GM19193 (cell line): ENCODE results near the gene CRB1.

Experiments
- POLR2A ChIP-seq: IDR thresholded peaks from 4 replicates; pipeline ENCODE4 v1.6.1; 2011; ENCODE audit not compliant: insufficient read depth, insufficient read length; ENCODE audit errors: extremely low read depth

CRB1 gene

DNA sequence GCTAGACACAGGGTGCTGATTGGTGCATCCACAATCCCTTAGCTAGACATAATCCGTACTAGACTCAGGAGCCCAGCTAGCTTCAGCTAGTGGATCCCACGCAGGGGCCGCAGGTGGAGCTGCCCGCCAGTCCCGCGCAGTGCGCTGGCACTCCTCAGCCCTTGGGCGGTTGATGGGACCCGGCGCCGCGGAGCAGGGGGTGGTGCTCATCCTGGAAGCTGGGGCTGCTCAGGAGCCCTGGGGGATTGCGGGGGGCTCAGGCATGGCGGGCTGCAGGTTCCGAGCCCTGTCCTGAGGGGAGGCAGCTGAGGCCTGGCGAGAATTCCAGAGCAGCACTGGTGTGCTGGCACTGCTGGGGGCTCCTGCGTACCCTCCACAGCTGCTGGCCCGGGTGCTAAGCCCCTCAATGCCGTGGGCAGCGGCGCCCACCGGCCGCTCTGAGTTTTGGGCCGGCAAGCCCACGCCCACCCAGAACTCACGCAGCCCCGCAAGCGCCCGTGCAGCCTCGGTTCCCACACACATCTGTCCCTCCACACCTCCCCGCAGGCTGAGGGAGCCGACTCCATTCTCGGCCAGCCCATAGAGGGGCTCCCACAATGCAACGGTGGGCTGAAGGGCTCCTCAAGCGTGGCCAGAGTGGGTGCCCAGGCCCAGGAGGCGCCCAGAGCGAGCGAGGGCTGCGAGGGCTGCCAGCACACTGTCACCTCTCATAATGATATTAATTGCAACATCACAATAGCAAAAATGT lies 87.4 kb downstream of the CRB1 start:
- no peak for TF ChIP-seq POLR2A

DNA sequence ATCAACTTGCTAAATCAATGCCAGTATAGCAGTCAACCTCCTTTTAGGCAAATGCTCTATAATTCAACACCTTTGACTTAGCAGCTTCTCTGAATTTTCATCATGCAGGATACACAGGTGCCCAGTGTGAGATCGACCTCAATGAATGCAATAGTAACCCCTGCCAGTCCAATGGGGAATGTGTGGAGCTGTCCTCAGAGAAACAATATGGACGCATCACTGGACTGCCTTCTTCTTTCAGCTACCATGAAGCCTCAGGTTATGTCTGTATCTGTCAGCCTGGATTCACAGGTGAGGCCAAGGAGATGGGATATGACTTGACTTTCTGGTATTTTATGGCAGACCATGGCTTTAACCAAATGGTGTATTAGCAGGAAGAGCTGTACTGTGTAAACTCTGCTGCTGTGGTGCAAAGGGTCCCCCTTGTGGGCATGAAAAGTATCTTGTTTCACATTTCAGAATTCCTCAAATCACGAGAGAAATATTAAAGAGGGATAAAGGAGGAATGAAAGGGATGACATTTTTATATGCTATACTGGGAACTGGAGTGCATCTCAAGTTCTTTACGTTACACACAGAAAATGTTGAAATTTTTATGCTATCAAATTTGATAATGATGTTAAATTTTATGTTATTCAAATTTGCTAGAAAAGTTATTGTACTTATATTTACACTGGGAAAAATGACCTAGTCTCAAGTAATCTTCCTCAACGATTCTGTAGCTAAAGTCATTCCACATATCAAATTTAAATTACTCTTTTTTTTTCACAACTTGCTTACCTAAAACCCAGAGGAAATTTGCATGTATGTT lies 88.9 kb downstream of the CRB1 start:
- no peak for TF ChIP-seq POLR2A

DNA sequence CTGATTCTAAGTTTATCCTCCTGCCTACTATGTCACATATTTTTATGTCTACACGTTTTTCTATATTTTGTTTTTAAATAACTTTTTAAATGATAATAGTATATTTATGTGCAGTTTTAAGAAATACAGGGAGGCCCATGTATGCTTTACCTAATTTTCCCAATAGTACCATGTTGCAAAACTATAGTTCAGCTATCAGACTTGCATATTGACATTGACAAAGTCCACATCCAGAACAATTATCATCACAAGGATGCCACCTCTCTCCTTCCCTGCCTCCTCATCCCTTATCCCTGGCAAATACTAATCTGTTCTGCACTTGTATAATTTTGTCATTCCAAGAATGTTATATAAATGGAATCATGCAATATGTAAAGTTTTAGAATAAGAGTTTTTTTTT lies 90.9 kb downstream of the CRB1 start:
- no peak for TF ChIP-seq POLR2A

DNA sequence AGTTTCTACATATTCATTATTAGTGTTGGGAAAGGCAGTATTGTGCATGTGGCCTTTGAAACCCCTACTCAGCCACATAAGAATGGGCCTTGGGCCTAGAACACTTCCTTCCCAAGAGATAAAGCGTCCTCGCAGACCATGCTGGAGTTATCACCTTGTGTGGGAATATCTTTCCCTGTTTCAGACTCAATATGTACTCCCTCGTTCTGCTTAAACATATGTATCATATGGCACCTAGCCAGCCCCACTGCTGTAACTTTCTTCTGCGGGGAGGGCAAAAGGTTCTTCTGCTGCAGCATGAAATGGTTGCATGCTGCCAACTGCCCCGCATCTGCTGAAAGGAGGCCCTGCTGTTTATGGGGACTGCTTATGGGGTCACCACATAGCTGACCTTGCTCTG lies 92.0 kb downstream of the CRB1 start:
- no peak for TF ChIP-seq POLR2A

DNA sequence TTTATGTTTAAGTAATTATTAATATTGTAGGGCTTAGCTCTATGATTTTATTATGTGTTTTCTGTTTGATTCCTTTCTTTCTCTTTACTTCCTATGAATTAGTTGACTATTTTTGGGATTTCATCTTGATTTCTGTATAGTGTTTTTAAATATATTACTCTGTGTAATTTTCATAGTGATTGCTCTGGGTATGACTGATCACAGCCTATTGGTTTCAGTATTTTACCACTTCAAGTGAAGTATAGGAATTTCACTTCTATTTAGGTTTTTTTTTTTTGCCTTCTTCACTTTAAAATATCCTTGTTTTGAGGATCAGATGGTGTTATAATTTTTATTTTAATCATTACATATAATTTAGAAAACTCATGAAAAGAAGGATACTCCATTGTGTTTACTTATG lies 94.8 kb downstream of the CRB1 start:
- TF ChIP-seq POLR2A: no peak

DNA sequence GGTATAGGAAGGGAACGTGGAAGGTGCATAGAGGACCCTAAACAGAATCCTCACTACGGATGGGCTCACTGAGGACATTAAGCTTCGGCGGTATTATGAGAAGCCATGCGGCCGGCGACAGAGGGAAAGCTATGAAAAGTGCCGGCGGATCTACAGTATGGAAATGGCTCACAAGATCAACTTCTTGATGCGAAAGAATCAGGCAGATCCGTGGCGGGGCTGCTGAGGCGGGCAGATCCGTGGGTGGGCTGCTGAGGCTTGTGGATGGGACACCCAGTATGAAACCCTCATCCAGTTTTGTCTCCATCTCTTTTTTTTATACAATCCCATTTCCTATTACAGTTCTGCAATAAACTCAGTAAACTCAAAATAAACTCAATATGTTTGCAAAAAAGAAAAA lies 95.8 kb downstream of the CRB1 start:
- TF ChIP-seq POLR2A: no peak

DNA sequence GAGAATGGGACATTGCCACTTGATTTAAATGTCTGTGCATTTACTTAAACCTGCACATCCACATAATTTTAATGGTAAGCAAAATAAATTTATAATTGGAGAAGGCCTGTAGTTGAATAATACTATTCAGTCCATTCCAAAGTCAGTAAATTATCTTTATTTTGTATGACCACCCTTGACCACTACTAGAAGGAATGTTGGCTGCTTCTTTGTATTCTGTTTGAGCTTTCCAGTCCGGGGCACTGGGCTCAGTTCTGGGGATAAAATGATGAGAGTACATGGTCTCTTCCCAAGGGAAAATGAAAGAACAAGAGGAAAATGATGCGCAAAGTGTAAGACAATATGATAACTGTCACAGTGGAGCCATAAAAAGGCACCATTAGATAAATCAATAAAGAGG lies 98.9 kb downstream of the CRB1 start:
- no peak for TF ChIP-seq POLR2A

DNA sequence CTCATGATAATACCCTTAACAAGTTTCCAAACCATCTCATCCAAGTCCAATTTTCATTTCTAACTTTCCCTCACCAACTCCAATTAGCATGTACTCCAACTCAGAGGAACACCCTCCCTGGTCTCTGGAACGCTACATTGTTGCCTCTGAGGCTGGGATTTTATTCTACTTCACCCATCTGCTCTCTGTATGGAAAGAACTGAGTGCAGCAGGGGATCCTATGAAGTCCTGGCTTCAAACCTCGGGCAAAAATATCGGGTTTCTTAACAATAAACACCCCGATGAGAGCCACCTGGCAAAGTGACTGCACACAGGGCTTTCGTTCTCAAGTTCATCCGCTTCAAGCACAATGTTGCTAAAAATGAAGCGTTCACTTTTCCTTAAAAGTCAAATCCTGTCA lies 99.6 kb downstream of the CRB1 start:
- no peak for TF ChIP-seq POLR2A

DNA sequence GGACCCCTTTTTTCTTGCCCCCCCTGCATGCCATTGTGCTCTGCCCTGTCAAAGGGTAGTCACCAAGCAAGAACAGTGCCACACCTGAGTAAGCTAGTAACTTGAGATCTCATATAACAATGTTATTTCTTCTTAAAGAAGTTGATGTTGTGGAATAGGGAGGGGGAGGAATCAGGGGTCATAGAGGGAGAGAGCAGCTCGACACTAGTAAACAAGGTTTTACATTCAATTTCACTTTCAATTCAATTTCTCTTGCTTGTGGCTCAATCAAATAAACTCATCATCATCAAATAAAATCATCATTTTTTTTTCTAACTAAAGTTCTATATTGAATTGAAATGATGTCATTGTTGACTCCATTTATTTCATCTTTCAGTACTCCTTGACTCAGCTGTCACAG lies 106.4 kb downstream of the CRB1 start:
- TF ChIP-seq POLR2A: no peak

DNA sequence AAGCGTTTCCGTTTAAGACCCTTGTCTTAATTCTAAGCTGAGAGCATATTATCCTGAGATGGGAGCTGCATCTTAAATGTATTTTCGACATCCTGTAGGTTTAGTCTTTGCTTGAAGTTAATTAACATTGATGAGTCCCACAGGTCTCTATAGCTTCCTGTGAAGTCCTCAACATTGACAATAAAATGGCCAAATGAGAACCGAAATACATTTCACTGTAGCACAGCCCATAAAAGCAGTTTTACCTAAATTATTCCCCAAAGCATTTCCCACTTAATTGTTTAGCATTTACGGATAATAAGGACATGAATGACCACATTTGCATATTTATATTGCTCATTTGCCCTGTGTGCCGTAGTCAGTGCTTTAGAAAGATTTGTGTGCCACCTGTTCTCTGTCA lies 116.4 kb downstream of the CRB1 start:
- no peak for TF ChIP-seq POLR2A

DNA sequence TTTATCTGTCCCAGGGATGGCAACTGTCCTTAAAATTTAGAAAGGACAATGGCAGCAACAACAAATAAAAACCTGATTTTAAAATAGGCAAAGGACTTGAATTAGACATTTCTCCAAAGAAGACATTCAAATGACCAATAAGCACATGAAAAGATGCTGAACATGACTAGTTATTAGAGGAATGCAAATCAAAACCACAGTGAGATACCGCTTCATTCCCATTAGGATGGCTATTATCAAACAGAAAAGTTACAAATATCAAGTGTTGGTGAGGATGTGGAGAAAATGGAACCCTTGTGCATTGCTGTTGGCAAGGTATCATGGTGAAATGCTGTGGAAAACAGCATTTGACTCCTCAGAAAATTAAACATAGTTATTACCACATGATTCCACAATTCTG lies 120.7 kb downstream of the CRB1 start:
- TF ChIP-seq POLR2A: no peak

DNA sequence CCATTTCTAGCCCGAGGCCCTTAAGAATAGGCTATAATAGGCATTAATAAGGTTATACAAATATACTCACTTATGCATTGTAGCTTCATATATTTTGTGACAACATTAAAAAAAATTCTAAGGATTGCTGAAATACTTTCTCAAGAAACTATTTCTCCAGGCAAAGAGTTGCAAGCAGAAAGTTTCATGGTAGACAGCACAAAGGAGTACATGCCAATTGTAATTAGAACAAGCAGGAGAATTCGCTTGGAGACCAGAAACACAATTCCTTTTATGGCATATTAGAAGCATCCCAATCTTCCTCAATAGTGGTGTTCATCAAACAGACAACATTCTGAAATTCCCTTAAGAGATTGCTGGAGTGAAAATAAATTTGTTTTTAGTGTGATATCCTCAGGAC lies 122.8 kb downstream of the CRB1 start:
- TF ChIP-seq POLR2A: no peak

DNA sequence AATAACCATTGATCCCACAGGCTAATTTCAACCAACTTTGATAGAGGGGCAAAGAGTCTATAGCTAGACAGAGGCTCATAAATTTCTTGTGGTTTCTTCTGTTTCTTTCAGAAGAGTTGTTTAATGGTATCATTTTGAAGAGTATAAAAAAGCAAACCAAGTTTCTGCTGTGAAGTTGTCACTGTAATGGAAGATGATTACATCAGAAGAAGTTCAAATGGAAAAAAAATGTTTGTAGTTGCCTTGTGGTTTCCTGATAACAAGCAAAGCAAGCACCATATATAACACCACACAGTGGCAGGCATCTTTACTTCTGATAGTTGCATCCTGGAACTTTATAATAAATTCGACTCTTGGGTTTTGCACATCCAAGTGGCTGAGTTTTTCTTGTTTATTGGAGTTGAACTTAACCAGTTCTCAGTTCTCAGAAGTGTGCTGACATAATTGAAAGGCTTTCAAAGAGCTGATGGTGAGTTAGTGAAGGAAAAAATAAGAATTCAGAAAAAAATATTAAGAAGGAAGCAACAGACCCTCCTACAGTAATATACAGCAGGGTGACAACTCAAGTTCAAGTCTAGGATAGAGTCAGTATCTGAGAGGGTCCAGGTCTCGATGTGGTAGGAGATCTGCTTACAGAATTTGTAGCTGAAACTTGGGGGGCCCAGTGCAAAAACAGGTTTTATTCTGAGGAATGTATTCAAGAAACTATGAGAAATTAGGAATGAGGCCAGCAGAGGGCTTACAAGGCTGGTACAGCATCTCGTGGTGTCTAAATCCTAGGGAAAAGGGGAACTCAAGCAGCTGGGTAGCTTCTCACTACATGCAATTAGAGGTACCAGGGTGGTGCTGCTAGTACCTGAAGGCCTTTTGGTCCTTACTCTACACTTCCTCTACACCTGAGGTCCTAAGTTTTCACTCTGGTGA lies 123.5 kb downstream of the CRB1 start:
- TF ChIP-seq POLR2A: no peak

DNA sequence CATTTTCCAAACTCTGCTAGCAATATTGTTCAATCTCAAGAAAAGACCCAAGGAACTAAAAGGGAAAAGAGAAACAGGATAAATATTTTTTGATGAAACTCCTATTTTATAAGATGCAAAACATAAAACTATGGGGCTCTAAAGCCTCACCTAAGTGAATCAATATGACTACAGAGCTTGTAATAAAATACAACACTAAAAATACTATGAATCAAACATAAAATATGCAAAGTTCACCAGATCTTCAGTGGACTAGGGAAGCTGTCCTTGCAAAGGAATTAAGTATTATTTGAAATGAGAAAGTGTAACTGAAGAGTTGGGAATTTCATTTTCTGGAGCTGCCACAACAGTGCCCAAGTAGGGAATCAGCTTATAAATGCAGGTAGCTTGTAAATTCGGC lies 124.5 kb downstream of the CRB1 start:
- TF ChIP-seq POLR2A: no peak

DNA sequence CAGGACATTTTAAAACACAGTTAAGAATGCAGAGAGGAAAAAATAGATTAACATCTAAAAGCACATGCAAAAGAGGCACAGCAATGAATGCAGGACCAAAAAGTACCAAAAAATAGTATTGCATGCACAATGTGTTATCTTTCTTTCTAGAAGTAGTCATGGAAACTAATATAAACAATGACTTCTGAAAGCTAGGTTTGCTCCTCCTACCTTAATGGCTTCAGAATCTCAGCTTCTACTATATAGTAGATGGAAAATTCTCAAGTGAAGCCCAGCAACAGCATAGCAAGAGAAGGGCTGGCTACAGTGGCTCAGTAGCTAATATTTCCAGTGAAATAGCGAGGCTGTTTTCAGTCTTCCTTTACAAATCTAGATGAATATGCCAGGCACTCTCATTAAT lies 125.1 kb downstream of the CRB1 start:
- no peak for TF ChIP-seq POLR2A
